BE2C (cell line): ENCODE measurements around the gene CACNA1A.

Source experiments
- DNase-seq: peaks from one replicate; pipeline ENCODE4 v3.0.0-alpha.2; 2020
- H3K27me3 ChIP-seq: fragments of 250-450 bp; sonication (Bioruptor Pico); 2 replicates; pipeline ENCODE4 v1.5.1; 2020; ENCODE audit warnings: mild to moderate bottlenecking
- H3K36me3 ChIP-seq: fragments of 250-450 bp; sonication (Bioruptor Pico); 2 replicates; pipeline ENCODE4 v1.5.1; 2020; ENCODE audit warnings: mild to moderate bottlenecking
- H3K4me1 ChIP-seq: fragments of 250-450 bp; sonication (Bioruptor Pico); 2 replicates; pipeline ENCODE4 v1.5.1; 2020
- H3K4me3 ChIP-seq: 2 replicates; pipeline ENCODE4 v1.5.1; 2011; ENCODE audit warnings: low read depth, low read length
- H3K9me3 ChIP-seq: fragments of 250-450 bp; sonication (Bioruptor Pico); 2 replicates; pipeline ENCODE4 v1.5.1; 2020
- CTCF ChIP-seq: IDR thresholded peaks from 2 replicates; pipeline ENCODE4 v1.5.1; 2012; ENCODE audit warnings: mild to moderate bottlenecking, low read depth, low read length

Gene CACNA1A

GRCh38 chr19:13337181-13337580 is 169.1 kb downstream of the CACNA1A start:
- Histone ChIP-seq H3K27me3 (no peaks in the 10 kb centered on the region; the same call in 1 of the 2 replicates), H3K9me3 (peaks cover 5% of the 10 kb centered on the region; the same call in 1 of the 2 replicates), H3K4me1 (no peaks in the 10 kb centered on the region), H3K4me3 (no peak overlapping the region), H3K36me3 (no peaks in the 10 kb centered on the region)
- DNase-seq = no peak
- TF ChIP-seq CTCF = no peak

GRCh38 chr19:13334801-13335481 is 171.3 kb downstream of the CACNA1A start:
- DNase-seq = no peak
- no peak for TF ChIP-seq CTCF

GRCh38 chr19:13330285-13330684 is 176.0 kb downstream of the CACNA1A start:
- no peak for DNase-seq

More at GRCh38 chr19:13334801-13335481, 171.3 kb downstream of the CACNA1A start:
- H3K36me3 ChIP-seq = no peaks in the 10 kb centered on the region
- H3K4me1 ChIP-seq = no peaks in the 10 kb centered on the region
- H3K27me3 ChIP-seq = no peaks in the 10 kb centered on the region; the same call in 1 of the 2 replicates
- no peak overlapping the region for H3K4me3 ChIP-seq
- H3K9me3 ChIP-seq = peaks cover 5% of the 10 kb centered on the region; the same call in 1 of the 2 replicates

GRCh38 chr19:13329766-13330165 is 176.5 kb downstream of the CACNA1A start:
- Histone ChIP-seq H3K27me3 (no peaks in the 10 kb centered on the region), H3K9me3 (no peaks in the 10 kb centered on the region), H3K36me3 (no peaks in the 10 kb centered on the region), H3K4me1 (no peaks in the 10 kb centered on the region), H3K4me3 (no peak overlapping the region)
- no peak for TF ChIP-seq CTCF
- no peak for DNase-seq

More at GRCh38 chr19:13330285-13330684, 176.0 kb downstream of the CACNA1A start:
- H3K9me3 ChIP-seq = no peaks in the 10 kb centered on the region
- no peaks in the 10 kb centered on the region for H3K27me3 ChIP-seq
- H3K4me1 ChIP-seq = no peaks in the 10 kb centered on the region
- TF ChIP-seq CTCF = no peak
- H3K4me3 ChIP-seq = no peak overlapping the region
- H3K36me3 ChIP-seq = no peaks in the 10 kb centered on the region

GRCh38 chr19:13328241-13328640 is 178.0 kb downstream of the CACNA1A start:
- Histone ChIP-seq H3K4me1 (no peaks in the 10 kb centered on the region), H3K27me3 (no peaks in the 10 kb centered on the region), H3K4me3 (no peak overlapping the region), H3K36me3 (no peaks in the 10 kb centered on the region), H3K9me3 (no peaks in the 10 kb centered on the region)
- TF ChIP-seq CTCF = no peak
- no peak for DNase-seq

GRCh38 chr19:13319526-13319925 is 186.8 kb downstream of the CACNA1A start:
- Histone ChIP-seq H3K27me3 (no peaks in the 10 kb centered on the region), H3K9me3 (no peaks in the 10 kb centered on the region), H3K36me3 (no peaks in the 10 kb centered on the region), H3K4me1 (no peaks in the 10 kb centered on the region), H3K4me3 (no peak overlapping the region)
- no peak for TF ChIP-seq CTCF
- no peak for DNase-seq
